HG03108 (cell line): Measurements from ENCODE around the gene PEX26.
"Not testable (repeated sequence)": the region's sequence is repeated elsewhere in the genome, so short reads cannot be mapped to it uniquely, and the experiment has no call there.

Experiments used
- ATAC-seq: cut with Tn5 transposase; IDR thresholded peaks from one replicate; pipeline ENCODE4 v1.9.1; 2021; ENCODE audit warnings: moderate library complexity; ENCODE audit not compliant: unreplicated experiment

Gene PEX26

GRCh38 chr22:18093661-18094060 is 15.9 kb downstream of the PEX26 start:
- ATAC-seq = no peak

- ATAC-seq = no peak
Observed at GRCh38 chr22:18095101-18095805, 17.5 kb downstream of the PEX26 start.

- no peak for ATAC-seq
Observed at GRCh38 chr22:18096823-18097222, 19.0 kb downstream of the PEX26 start.

GRCh38 chr22:18100781-18101180 is 23.0 kb downstream of the PEX26 start:
- ATAC-seq = no peak

GRCh38 chr22:18101536-18101935 is 23.7 kb downstream of the PEX26 start:
- no peak for ATAC-seq

- ATAC-seq = no peak
Observed at GRCh38 chr22:18103527-18104269, 25.9 kb downstream of the PEX26 start.

- no peak for ATAC-seq
Observed at GRCh38 chr22:18104566-18104965, 26.8 kb downstream of the PEX26 start.

GRCh38 chr22:18105981-18106380 is 28.2 kb downstream of the PEX26 start:
- not testable (repeated sequence) for ATAC-seq

- ATAC-seq = not testable (repeated sequence)
Observed at GRCh38 chr22:18106550-18107341, 29.0 kb downstream of the PEX26 start.

- no peak for ATAC-seq
Observed at GRCh38 chr22:18108187-18108586, 30.4 kb downstream of the PEX26 start.

GRCh38 chr22:18109410-18110193 is 31.8 kb downstream of the PEX26 start:
- no peak for ATAC-seq

- peak; percentile 49 for ATAC-seq
Observed at GRCh38 chr22:18110194-18110953, 32.6 kb downstream of the PEX26 start, which contains the start of gene TUBA8. Gene TUBA8 (plus strand): TSS chr22:18110809. CDS start chr22:18110866, 57 bp downstream.

GRCh38 chr22:18110954-18111758 is 33.4 kb downstream of the PEX26 start:
- no peak for ATAC-seq

- ATAC-seq = no peak
Observed at GRCh38 chr22:18111759-18112330, 34.1 kb downstream of the PEX26 start.

GRCh38 chr22:18112440-18112839 is 34.6 kb downstream of the PEX26 start:
- ATAC-seq = no peak

- ATAC-seq = no peak
Observed at GRCh38 chr22:18113680-18114394, 36.0 kb downstream of the PEX26 start.

- ATAC-seq = no peak
Observed at GRCh38 chr22:18114495-18114894, 36.7 kb downstream of the PEX26 start.

GRCh38 chr22:18114976-18115652 is 37.3 kb downstream of the PEX26 start:
- no peak for ATAC-seq
